SK-N-DZ (cell line): Measurements from ENCODE around the gene CACNA1G.

Experiments
- DNase-seq: peaks from one replicate; pipeline ENCODE4 v3.0.0-alpha.2; 2015; ENCODE audit warnings: low spot score

CACNA1G gene

DNA sequence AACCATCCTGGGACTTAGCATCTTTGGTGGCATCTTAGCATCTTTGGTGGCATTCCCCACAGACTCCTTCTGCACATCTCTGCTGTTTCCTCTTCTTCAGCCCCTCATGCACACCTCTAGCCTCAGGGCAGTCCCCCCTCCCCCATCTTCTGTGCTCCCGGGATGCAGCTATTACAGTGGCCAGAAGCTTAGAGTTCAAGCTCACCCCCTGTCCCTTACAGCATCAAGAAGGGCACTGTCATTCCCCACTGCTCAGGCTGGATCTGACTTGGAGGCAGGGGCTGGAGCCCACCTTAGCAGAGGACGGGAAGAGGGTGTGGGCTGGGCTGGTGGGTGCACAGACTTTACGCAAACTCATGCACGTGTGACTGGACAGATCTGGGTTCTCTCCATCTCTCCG is 27.3 kb upstream of the CACNA1G start:
- DNase-seq, result no peak

DNA sequence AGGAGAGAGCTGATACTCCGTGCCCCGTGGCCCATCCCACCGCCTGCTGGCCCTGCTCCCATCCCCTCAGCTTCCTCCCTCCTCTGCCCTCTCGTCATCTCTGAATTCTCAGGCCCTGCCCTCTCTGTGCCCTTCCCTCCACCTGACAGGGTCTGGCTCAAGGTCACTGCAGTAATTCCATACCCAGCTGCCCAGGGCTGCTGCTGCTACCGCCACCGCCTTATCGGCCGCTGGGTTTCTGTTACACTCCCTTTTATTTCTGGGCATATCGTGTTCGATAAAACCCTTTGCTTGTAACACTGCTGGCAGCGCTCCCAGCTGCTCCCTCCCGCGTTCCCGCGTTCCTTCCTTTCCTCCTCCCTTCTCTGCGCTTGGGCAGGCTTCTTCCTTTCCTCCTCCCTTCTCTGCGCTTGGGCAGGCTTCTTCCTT is 26.8 kb upstream of the CACNA1G start:
- no peak for DNase-seq

DNA sequence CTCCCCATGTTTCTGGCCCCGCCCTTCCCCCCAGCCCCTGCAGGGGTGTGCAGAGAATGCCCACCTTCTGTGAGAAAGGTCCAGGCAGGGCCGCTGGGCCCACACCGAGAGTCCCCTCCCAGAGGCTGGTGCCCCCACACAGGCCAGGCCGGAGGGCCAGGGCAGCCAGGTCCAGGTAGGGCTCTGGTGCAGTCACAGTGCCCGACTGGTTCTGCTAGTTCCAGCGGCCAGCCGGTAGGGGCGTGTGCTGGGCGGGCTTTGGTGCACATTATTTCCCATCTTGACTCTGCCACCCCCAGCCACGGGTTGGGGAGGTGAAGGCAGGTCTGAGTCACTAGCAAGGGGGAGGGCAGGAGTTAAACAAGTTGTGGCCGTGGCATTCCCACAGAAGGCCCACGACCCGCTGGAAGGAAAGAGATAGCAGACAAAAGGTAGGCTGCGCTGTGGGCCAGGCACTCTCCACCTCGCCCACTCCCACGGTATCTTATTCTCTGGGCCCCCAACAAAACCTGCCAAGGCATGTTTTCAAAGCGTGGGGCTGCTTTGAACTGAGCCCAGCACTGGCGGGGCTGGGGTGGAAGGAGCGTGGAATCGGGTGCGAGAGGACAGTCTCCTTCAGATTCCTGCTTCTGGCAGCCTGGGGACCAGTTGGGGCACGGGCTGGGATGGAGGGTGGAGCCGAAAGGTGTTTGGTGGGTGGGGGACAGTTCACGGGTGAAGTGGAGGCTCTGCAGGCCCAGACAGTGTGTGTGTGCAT is 26.1 kb upstream of the CACNA1G start:
- no peak for DNase-seq

DNA sequence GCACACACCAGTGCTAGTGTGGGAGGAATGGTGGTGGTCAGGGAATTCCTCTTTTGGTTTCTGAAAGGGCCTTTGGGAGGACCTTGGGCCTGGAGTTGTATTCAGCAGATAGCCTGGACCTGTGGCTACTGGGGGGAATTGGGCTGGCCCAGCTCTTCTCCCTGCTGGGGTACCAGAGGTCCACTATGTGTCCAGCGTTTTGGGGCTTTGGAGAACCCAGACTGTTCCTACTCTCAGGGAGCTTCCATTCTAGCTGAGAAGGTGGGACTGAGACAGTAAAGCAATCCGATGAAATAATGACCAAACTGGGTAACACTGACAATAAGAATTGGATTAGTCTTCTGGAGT is 25.6 kb upstream of the CACNA1G start:
- DNase-seq, result no peak

DNA sequence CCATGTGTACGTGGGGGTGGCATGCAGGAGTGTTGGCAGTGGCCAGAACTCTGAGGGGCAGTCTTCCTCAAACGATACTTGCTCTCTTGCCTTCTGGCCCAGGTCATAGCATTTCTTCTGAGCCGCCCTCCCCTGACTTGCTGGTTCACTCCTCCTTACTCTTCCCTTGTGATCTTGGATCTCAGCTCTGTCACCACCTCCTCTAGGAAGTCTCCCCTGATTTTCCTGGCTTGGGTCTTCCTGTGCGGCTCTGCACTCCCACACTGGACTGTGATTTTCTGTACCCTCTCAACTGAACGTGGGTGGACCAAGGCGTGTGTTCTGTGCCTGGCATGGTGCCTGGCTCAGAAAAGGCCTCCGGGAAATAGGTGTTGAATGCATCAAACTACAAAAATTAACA is 25.1 kb upstream of the CACNA1G start:
- DNase-seq, result no peak

DNA sequence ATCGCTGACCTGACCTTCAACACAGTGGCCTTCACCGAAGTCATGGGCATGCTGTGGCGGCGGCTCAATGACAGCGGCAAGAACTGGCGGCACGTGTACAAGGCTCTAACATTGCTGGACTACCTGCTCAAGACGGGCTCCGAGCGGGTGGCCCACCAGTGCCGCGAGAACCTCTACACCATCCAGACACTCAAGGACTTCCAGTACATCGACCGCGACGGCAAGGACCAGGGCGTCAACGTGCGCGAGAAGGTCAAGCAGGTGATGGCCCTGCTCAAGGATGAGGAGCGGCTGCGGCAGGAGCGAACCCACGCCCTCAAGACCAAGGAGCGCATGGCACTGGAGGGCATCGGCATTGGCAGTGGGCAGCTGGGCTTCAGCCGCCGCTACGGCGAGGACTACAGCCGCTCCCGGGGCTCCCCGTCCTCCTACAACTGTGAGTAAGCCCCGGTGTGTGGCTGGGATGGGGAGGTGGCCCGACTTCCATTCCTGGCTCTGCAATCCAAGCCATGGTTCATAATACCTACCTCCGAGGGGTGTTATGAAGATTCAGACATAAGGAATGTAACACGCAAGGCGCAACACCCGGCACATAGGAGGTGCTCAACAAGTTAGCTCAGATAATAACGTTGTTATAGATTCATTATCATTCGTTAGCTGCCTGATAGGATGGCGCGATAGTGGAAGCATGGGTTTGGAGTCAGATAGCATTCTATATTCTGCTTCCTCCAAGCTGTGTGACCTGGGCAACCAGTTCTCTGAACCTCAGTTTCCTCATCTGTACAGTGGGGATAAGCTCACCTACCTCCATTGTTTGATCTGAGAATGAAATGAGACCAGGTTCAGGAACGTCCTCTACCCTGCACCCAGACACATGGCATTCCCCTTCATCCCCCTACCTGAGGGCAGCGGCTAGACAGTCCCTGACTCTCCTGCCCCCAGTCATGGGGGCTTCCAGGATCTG is 23.6 kb upstream of the CACNA1G start:
- no peak for DNase-seq

DNA sequence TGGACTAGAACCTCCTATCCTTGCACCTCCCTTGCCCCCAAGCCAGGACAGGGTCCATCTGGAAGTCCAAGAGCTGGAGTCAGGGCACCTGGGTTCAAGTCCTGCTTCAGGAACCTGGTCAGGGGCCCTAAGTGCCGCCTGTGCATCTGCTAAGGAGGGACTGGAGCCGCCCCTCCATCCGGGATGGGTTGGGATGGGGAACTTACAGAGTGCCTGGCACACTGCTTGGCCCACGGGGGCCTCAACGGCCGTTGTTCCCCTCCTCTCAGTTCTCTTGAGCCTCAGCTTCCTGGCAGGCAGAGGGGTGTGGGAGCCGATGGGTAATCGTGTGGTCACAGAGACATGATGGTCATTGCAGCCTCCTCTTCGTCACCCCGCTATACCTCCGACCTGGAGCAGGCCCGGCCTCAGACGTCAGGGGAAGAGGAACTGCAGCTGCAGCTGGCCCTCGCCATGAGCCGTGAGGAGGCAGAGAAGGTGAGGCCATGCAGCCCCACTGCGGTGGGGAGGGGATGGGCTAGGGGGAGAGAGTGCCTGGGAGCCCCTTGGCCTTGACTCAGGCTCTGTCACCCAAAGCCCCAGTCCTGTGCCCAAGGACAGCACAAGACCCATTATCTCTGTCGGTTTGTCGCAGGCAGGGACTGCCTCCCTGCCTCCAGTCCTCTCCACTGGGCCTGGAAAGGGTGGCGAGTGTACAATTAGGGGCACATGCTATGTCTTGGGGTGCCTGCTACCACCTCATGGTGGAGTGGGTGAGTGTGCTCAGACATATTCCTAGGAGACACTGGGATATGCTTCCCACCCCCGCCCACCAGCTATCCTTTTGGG is 22.6 kb upstream of the CACNA1G start:
- DNase-seq, result no peak

DNA sequence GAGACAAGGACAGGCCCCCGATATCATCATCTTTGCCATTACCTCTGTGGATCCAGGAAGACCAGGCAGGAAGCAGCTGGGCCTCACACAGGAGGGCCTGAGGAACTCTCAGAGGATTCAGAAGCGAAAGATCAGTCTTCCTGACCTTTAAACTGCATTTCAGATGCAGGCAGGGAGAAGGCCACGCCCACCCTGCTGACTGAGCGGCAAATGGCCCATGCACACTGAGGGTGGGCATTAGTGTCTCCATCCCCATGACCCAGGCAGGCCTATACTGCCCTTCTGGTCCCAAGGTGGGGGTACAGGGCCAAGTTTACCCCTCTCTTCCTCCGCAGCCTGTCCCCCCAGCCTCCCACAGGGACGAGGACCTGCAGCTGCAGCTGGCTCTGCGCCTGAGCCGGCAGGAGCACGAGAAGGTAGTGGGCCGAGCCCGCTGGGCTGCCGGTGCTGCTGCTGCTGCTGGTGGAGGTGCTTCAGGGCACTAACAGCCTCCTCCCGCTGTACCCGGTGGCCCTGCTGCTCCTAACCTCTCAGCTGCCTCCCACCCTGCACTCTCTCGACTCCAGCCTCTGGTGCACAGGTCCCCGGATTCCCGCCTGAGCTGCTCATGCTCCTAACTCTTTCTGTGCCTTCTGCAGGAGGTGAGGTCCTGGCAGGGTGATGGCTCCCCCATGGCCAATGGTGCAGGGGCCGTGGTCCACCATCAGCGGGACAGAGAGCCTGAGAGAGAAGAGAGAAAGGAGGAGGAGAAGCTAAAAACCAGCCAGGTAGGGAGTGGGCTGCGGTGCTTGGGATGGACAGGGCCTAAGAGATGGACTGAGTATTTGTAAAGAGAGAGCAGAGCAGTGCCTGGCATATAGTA is 21.7 kb upstream of the CACNA1G start:
- DNase-seq, result no peak

DNA sequence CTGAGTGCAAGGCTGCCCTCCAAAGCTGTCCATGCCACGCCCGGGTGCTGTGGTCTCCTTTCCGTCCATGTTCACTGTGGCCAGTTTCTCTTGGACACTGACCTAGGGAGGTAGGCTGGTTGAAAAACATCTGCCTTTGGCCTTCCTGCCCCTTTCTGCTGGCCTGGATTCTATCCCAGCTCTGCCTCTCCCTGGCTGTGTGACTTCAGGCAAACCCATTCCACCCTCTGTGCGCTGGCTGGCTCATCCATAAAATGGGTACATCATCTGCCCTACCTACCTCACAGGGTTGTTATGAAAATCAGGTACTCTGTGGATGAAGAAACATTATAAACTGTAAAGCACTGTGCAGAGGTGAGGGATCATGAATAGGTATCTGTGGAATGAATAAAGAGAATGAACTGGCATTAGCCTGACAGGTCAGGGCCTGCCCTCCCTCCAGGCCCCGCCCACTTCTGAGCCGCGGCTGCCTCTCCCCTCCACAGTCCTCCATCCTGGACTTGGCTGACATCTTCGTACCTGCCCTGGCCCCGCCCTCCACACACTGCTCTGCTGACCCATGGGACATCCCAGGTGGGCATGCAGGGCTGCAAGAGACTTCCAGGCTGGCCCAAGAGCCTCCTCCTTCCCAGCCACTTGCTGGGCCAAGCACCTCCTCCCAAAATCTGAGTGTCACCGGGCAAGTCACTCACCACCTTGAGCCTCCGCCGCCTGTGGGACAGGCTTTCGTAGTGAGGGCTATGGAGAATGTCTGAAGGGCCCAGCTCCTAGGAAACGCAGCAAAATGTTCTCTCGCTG is 20.6 kb upstream of the CACNA1G start:
- no peak for DNase-seq

DNA sequence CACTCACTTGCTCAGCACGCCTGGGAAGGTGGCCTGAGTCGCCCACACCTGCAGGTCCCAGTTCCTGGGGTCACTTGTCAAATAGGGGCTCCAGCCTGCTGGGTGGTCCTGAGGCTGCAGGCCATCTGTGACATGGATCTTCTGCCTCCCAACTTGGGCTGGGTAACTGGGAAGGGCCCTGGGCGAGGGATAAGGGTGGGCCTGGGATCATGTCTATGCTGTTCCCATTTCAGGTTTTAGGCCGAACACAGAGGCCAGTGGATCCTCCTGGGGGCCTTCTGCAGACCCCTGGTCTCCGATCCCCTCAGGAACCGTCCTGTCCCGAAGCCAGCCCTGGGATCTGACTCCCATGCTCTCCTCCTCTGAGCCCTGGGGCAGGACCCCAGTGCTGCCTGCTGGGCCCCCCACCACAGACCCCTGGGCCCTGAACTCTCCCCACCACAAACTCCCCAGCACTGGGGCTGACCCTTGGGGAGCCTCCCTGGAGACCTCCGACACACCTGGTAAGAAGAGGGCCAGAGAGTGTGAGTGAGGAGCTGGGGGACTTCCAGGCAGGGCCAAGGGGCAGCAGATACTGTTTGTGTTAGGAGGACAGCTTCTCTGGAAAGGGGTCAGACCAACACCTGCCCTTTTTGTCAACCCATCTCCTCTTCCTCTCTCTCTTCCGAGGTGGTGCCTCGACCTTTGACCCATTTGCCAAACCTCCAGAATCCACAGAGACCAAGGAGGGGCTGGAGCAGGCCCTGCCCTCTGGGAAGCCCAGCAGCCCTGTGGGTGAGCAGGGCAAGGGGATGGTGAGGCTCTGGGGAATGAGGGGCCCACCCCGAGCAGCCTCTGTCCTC is 19.7 kb upstream of the CACNA1G start:
- DNase-seq, result no peak

DNA sequence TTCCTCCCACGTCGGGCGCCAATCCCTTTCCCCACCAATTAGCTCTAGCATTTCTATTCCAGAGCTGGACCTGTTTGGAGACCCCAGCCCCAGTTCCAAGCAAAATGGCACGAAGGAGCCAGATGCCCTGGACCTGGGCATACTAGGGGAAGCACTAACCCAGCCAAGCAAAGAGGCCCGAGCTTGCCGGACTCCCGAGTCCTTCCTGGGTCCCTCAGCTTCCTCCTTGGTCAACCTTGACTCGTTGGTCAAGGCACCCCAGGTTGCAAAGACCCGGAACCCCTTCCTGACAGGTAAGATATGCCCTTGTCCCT is 19.2 kb upstream of the CACNA1G start:
- DNase-seq, result no peak

DNA sequence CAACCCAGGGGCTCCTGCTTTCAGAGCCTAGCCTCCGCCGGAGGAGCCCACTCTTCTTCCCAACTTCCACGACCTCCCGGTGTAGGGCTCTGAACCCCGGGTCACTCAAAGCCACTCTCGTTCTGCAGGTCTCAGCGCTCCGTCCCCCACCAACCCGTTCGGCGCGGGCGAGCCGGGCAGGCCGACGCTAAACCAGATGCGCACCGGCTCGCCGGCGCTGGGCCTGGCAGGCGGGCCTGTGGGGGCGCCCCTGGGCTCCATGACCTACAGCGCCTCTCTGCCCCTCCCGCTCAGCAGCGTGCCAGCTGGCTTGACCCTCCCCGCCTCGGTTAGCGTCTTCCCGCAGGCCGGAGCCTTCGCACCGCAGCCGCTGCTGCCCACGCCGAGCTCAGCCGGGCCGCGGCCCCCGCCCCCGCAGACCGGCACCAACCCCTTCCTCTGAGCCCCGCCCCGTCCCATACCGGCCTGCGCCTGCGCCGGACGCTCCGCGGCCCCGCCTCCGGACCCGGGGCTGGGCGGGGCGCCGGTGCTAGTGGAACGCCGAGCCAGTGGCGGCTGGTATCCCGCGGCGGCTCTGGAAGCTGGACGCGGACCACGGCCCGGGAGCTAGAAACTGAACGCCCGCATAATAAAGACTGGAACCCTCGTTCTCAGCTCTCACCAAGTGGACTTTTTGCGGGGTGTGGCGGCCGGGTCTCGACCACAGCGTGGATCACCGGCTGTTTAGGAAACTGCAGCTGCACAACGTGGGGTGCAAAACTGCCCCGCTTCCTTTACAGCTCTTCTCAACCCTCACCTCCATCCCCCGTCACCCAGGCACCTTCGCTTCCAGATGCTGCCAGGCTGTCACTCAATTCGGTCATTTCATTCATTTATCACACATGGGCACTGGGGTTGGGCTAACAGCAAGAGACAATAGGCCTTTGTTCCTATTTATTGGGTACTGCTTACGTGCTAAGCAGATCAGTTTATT is 18.5 kb upstream of the CACNA1G start:
- peak; percentile 73 for DNase-seq

DNA sequence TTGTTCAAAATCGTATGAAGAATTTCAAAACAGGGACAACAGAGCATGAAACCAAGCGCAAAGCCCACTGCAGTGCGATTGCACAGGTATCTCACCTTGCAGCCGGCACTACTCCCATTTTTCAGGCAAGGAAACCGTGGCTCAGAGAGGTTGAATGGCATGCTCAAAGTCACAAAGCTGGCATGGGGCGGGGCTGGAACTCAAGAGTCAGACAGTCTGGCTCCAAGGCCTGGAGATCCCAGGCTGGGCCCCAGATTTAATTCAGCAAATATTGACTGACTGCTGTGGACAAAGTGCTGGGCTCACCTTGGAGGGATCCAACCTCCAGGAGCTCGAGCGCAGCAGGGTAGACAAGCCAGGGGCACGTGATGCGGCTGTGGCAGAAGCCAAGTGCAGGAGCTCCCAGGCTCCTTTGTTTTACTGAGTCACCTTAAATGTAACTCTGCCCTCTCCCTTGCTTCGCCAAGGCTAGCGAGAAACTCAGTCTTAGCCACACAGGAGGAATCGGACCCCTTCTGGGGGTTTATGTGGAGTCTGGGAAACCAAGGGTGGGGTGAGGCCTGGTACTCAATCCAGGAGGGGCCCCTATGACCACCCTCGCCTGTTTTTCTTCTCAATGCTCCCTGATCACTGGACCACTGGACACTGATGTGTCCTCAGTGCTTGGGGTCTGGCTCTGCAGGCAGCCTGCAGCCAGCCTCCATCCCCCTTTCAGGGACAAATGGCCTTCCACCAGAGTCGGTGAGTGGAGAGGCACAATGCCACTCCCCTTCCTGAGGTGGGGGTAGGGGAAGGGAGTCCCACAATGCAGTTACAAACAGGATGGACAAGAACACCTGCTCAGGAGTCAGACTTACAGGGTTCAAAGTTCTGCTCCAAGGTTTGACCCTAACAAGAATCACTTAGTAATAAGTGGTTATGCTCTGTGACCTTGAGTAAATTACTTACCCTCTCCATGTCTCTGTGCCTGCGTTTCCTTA is 17.4 kb upstream of the CACNA1G start:
- DNase-seq, result no peak

DNA sequence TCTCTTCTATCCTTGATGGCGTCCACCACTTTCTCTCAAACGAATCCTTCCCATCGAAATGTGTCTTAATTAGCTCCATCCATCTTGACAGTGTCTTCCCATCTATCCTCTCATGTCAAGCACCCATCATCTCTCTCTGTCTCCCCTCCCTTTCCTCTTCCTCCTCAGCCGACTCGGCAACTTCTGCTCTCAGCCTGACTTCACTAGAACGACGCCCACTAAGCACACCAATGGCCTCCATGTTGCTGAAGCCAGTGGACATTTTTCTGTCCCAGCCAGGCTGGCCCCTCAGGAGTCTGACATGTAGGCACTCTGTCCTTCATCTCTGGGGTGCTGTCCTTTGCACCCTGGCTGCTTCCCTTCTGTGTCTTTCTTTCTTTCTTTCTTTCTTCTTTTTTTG is 16.0 kb upstream of the CACNA1G start:
- no peak for DNase-seq

DNA sequence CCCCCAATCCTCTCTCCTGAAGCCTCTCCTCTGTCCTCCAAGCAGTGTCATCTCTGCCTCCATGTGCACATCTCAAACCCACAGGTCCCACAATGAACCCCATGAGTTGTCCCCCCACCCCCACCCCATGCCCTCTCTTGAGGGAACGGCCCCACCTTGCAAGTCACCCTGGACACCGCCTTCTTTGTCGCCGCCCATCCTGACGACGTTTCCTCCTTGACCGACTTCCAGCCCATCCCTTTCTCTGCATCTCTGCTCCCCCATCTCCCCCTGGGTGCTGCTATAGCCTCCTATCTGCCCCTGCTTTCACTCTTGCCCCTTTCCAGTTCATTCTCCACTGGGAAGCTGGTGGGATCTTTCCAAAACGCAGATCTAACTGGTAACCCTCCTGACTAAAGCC is 15.2 kb upstream of the CACNA1G start:
- DNase-seq, result no peak

DNA sequence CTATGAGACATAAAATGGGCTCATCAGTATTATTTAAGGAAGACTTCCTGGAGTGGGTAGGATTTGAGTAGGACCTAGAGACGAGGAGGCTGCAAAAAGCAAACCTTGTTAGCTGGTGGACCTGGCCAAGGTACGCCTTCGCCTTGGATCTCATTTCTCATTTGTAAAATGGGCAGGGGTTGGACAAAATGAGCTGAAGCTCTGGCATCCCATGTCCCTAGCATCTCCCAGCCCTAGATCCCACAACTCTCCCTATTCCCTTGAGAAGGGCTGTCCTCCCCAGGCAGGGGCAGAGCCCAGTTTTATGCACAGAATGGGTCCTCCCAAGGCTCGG is 13.8 kb upstream of the CACNA1G start:
- DNase-seq, result no peak
